Panc1 (cell line): Measurements from ENCODE around the gene SUGP1. TPM values are rescaled to one million over a fixed set of nuclear protein-coding genes. Genes with fewer than 3 reads are reported as not detected.

Experiments
- ATAC-seq: fragments of 200-7000 bp; cut with Tn5 transposase; 2 replicates; pipeline ENCODE4 v1.9.1; 2020; ENCODE audit warnings: mild to moderate bottlenecking, moderate library complexity
- BruUV-seq: library from RNA; stranded (reverse); fragments of 400-500 nt; replicated peaks from 2 replicates; lab custom pipeline; 2021; lab: Mats Ljungman, UMichigan
- CTCF ChIA-PET: fragments of 300-600 bp; sonication (Branson Sonifier 250); formaldehyde crosslinking; loops from one replicate; lab custom pipeline; 2022; ENCODE audit warnings: antibody characterized with exemption; lab: Charles Lee
- POLR2A ChIA-PET: fragments of 300-600 bp; sonication (Branson Sonifier 250); formaldehyde crosslinking; loops from one replicate; lab custom pipeline; 2022; ENCODE audit warnings: antibody characterized with exemption; lab: Charles Lee
- DNase-seq: peaks from one replicate; pipeline ENCODE4 v3.0.0-alpha.2; 2010; ENCODE audit warnings: low read depth, low spot score
- H3K27ac ChIP-seq: 2 replicates; pipeline ENCODE4 v1.5.1; 2011; ENCODE audit warnings: mild to moderate bottlenecking, low read length, inconsistent platforms
- H3K27me3 ChIP-seq: fragments of 200-500 bp; sonication (Bioruptor generic); 2 replicates; pipeline ENCODE4 v1.6.0; 2014; ENCODE audit warnings: low read length, inconsistent platforms; ENCODE audit not compliant: control insufficient read depth, insufficient read depth
- H3K36me3 ChIP-seq: fragments of 200-500 bp; sonication (Bioruptor generic); 2 replicates; pipeline ENCODE4 v1.5.1; 2014; ENCODE audit warnings: inconsistent platforms, mild to moderate bottlenecking, low read length, moderate library complexity; ENCODE audit not compliant: control insufficient read depth, insufficient read depth
- H3K4me1 ChIP-seq: 2 replicates; pipeline ENCODE4 v1.5.1; 2011; ENCODE audit warnings: inconsistent platforms, mild to moderate bottlenecking, low read length, moderate library complexity; ENCODE audit not compliant: control insufficient read depth, insufficient read depth
- H3K4me3 ChIP-seq, 2 experiments: 2 replicates each; pipeline ENCODE4 v1.5.1; 2011 to 2012; ENCODE audit warnings: low read depth in 2 of 2, low read length in 2 of 2, mild to moderate bottlenecking in 2 of 2, inconsistent platforms in 1 of 2, moderate library complexity in 1 of 2
- H3K9me3 ChIP-seq: fragments of 200-500 bp; sonication (Bioruptor generic); 2 replicates; pipeline ENCODE4 v1.5.1; 2014; ENCODE audit warnings: low read depth, mild to moderate bottlenecking, inconsistent platforms, low read length, moderate library complexity; ENCODE audit not compliant: control insufficient read depth, insufficient read depth
- CTCF ChIP-seq: fragments of 450-650 bp; IDR thresholded peaks from 2 replicates; pipeline ENCODE4 v1.5.1; 2017; ENCODE audit warnings: mild to moderate bottlenecking
- POLR2AphosphoS5 ChIP-seq: IDR thresholded peaks from 2 replicates; pipeline ENCODE4 v1.6.1; 2012; ENCODE audit warnings: mild to moderate bottlenecking, low read depth, low read length, moderate library complexity
- REST ChIP-seq, 2 experiments: IDR thresholded peaks; 2 replicates each; pipeline ENCODE4 v1.6.1; 2011 to 2012; ENCODE audit warnings: low read depth in 2 of 2, control low read depth in 1 of 2, low read length in 1 of 2, mild to moderate bottlenecking in 1 of 2, moderate library complexity in 1 of 2; ENCODE audit not compliant: insufficient read depth in 1 of 2
- SIN3A ChIP-seq: IDR thresholded peaks from 2 replicates; pipeline ENCODE4 v1.6.1; 2012; ENCODE audit warnings: low read depth, mild to moderate bottlenecking, low read length, moderate library complexity, borderline replicate concordance; ENCODE audit not compliant: insufficient read depth
- TCF7L2 ChIP-seq: IDR thresholded peaks from 2 replicates; pipeline ENCODE4 v1.6.1; 2011; ENCODE audit warnings: mild to moderate bottlenecking, low read depth, low read length, inconsistent platforms
- in situ Hi-C: cut with HindIII; loops from 2 replicates; pipeline ENCODE4 v1.10.0; 2016; ENCODE audit warnings: low sequenced_read_pairs, low pct_unique_long_range_greater_than_20kb
- intact Hi-C: fragments of 100-400 bp; cut with micrococcal nuclease; formaldehyde crosslinking; loops from one replicate; pipeline ENCODE4 v1.10.0; 2022; ENCODE audit not compliant: unreplicated experiment
- total RNA-seq: library from RNA; stranded (reverse); gene quantifications from one replicate; pipeline ENCODE4 v1.2.1, GENCODE V29; 2021; ENCODE audit not compliant: unreplicated experiment

SUGP1 gene
- total RNA-seq, 1 experiment from 2014 or later, result 41.5 TPM

GRCh38 chr19:19306191-19306590 lies 14.1 kb downstream of the SUGP1 start:
- Histone ChIP-seq H3K27me3 (no peaks in the 10 kb centered on the region), H3K9me3 (no peaks in the 10 kb centered on the region), H3K4me3 (no peak overlapping the region), H3K36me3 (no peaks in the 10 kb centered on the region), H3K4me1 (no peaks in the 10 kb centered on the region), H3K27ac (no peak overlapping the region)
- intact Hi-C loops (no loop called here), in situ Hi-C loops (no loop called here)
- no TSS peak for BruUV-seq
- ATAC-seq (no peak), DNase-seq (no peak)
- TF ChIP-seq SIN3A (no peak), TCF7L2 (no peak), CTCF (no peak), REST (IDR thresholded peaks at IDR 0.05; ENCODE audit: insufficient read depth in 1 of 2, low read depth in 2 of 2, low read length in 1 of 2) (no peak), POLR2AphosphoS5 (no peak)
- ChIA-PET CTCF (no interaction called here), POLR2A (no interaction called here)

- TF ChIP-seq SIN3A, result no peak
- TF ChIP-seq CTCF, result no peak
- TF ChIP-seq REST (IDR thresholded peaks at IDR 0.05; ENCODE audit: insufficient read depth in 1 of 2, low read depth in 2 of 2, low read length in 1 of 2), result no peak
- no peak for TF ChIP-seq TCF7L2
- TF ChIP-seq POLR2AphosphoS5, result no peak
- POLR2A ChIA-PET, result no interaction called here
- Histone ChIP-seq H3K9me3 (no peaks in the 10 kb centered on the region), H3K4me3 (no peak overlapping the region), H3K27ac (no peak overlapping the region), H3K4me1 (no peaks in the 10 kb centered on the region), H3K36me3 (no peaks in the 10 kb centered on the region), H3K27me3 (no peaks in the 10 kb centered on the region)
- BruUV-seq, result no TSS peak
- DNase-seq (no peak), ATAC-seq (no peak)
- in situ Hi-C loops, result no loop called here
- intact Hi-C loops, result no loop called here
- CTCF ChIA-PET, result no interaction called here
Measured at GRCh38 chr19:19305696-19306095, 14.6 kb downstream of the SUGP1 start.
